Keratinocyte (primary cell): Measurements from ENCODE around the gene FAM20C. TPM values are rescaled to one million over a fixed set of nuclear protein-coding genes. Genes with fewer than 3 reads are reported as not detected.

ENCODE experiments used
- DNase-seq: peaks from one replicate; pipeline ENCODE4 v3.0.0-alpha.2; 2011; ENCODE audit warnings: low read depth, missing footprints, low spot score
- FAIRE-seq: peaks from 2 replicates; lab custom pipeline; 2011; peaks lifted over from hg19 to GRCh38; lab: Jason Lieb, UNC
- H2AFZ ChIP-seq: 2 replicates; pipeline ENCODE4 v1.6.0; 2012; ENCODE audit warnings: low read length, control low read depth, inconsistent platforms; ENCODE audit not compliant: control insufficient read depth
- H3K27ac ChIP-seq: 2 replicates; pipeline ENCODE4 v1.5.1; 2011; ENCODE audit warnings: low read length; ENCODE audit not compliant: control insufficient read depth, insufficient read depth
- H3K27me3 ChIP-seq: 3 replicates; pipeline ENCODE4 v1.6.0; 2011; ENCODE audit warnings: low read length; ENCODE audit not compliant: control insufficient read depth, insufficient read depth; ENCODE audit errors: extremely low read depth
- H3K36me3 ChIP-seq, 2 experiments: 2 replicates in 1 of 2; 3 replicates in 1 of 2; pipeline ENCODE4 v1.5.1; 2011; ENCODE audit warnings: low read length in 2 of 2, mild to moderate bottlenecking in 1 of 2; ENCODE audit not compliant: control insufficient read depth in 2 of 2, insufficient read depth in 2 of 2; ENCODE audit errors: extremely low read depth in 1 of 2
- H3K4me1 ChIP-seq: 3 replicates; pipeline ENCODE4 v1.5.1; 2011; ENCODE audit warnings: low read length; ENCODE audit not compliant: control insufficient read depth, insufficient read depth; ENCODE audit errors: extremely low read depth
- H3K4me2 ChIP-seq: 3 replicates; pipeline ENCODE4 v1.6.0; 2011; ENCODE audit warnings: low read depth, low read length; ENCODE audit not compliant: control insufficient read depth, insufficient read depth; ENCODE audit errors: extremely low read depth
- H3K4me3 ChIP-seq, 3 experiments: fragments of 200-600 bp in 1 of 3; sonication (generic) in 1 of 3; 2 replicates in 2 of 3; 3 replicates in 1 of 3; pipeline ENCODE4 v1.5.1; 2011 to 2016; ENCODE audit warnings: low read length in 3 of 3, mild to moderate bottlenecking in 3 of 3, control low read depth in 2 of 3, inconsistent platforms in 1 of 3, low read depth in 1 of 3, mixed read lengths in 1 of 3, mixed run types in 1 of 3, moderate library complexity in 1 of 3; ENCODE audit not compliant: control insufficient read depth in 2 of 3, insufficient read depth in 2 of 3; ENCODE audit errors: extremely low read depth in 1 of 3
- H3K79me2 ChIP-seq: 2 replicates; pipeline ENCODE4 v1.6.0; 2012; ENCODE audit warnings: low read length; ENCODE audit not compliant: control insufficient read depth, insufficient read depth
- H3K9ac ChIP-seq: 3 replicates; pipeline ENCODE4 v1.6.0; 2011; ENCODE audit warnings: low read length; ENCODE audit not compliant: control insufficient read depth, insufficient read depth; ENCODE audit errors: extremely low read depth
- H3K9me1 ChIP-seq: 3 replicates; pipeline ENCODE4 v1.6.0; 2011; ENCODE audit warnings: low read length; ENCODE audit not compliant: control insufficient read depth, insufficient read depth; ENCODE audit errors: extremely low read depth
- H3K9me3 ChIP-seq: 2 replicates; pipeline ENCODE4 v1.5.1; 2012; ENCODE audit warnings: low read depth, low read length; ENCODE audit not compliant: control insufficient read depth
- H4K20me1 ChIP-seq: 3 replicates; pipeline ENCODE4 v1.6.0; 2011; ENCODE audit warnings: low read length; ENCODE audit not compliant: control insufficient read depth, insufficient read depth; ENCODE audit errors: extremely low read depth
- EZH2 ChIP-seq: IDR thresholded peaks from one replicate; pipeline ENCODE4 v1.6.1; 2012; ENCODE audit warnings: inconsistent platforms, mild to moderate bottlenecking, low read length, moderate library complexity
- dilution Hi-C: fragments of 300-500 bp; cut with MboI; formaldehyde crosslinking; loops from one replicate; pipeline ENCODE4 v1.7.0; 2020; ENCODE audit warnings: low sequenced_read_pairs; ENCODE audit not compliant: extremely low pct_ligation_motif_present
- polyA plus RNA-seq, 5 experiments: library from polyadenylated mRNA; depleted of rRNA in 3 of 5; stranded (reverse) in 3 of 5; stranded (forward) in 1 of 5; unstranded in 1 of 5; fragments of >200 nt; gene quantifications; 1 replicate in 1 of 5; 2 replicates in 3 of 5; 3 replicates in 1 of 5; pipeline versions ENCODE4 v1.2.1 to v1.2.3, GENCODE V29; 2011 to 2012; ENCODE audit warnings: missing spikeins in 2 of 5, low read depth in 1 of 5, low replicate concordance in 1 of 5
- TF ChIP-seq, protein P1 (sequence below), 3 experiments: IDR thresholded peaks in 1 of 3; conservative IDR thresholded peaks in 1 of 3; optimal IDR thresholded peaks in 1 of 3; 2 replicates in 2 of 3; 3 replicates in 1 of 3; pipeline versions ENCODE3 to v1.5.1; 2011; ENCODE audit warnings: low read length in 3 of 3, mild to moderate bottlenecking in 3 of 3, moderate library complexity in 2 of 3, control low read depth in 1 of 3, inconsistent platforms in 1 of 3; ENCODE audit not compliant: insufficient read depth in 2 of 3; ENCODE audit errors: extremely low read depth in 1 of 3

FAM20C gene
- polyA plus RNA-seq, 1 donor (not counting 4 experiments of a cell fraction or from before 2014, with no cell fraction given) = 3.8 TPM

DNA sequence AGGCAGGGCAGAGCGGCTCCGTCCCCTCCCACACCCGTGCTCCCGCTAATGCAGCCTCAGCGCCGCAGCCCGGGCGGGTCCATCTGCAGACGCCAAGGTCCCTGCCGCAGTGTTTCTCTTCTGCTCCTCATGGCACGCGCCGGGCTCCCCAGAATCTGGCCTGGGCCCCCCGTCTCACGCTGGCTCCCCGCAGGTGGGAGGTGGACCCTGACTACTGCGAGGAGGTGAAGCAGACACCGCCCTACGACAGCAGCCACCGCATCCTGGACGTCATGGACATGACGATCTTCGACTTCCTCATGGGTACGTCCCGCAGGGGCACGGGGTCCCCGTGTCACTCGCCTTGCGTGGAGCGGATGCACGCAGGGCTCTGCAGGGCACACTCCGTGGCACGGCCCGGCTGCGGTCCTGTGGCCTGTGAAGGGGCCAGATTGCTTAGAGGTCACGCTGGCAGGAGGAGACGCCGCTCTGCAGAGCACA is 64.1 kb downstream of the FAM20C start:
- Histone ChIP-seq H3K9me3 (peaks cover 2% of the 10 kb centered on the region), H4K20me1 (no peaks in the 10 kb centered on the region), H3K9me1 (no peaks in the 10 kb centered on the region), H3K4me1 (no peaks in the 10 kb centered on the region), H3K27me3 (no peaks in the 10 kb centered on the region), H3K79me2 (no peaks in the 10 kb centered on the region), H3K27ac (no peak overlapping the region), H3K36me3 (peaks cover 0 to 6% of the 10 kb centered on the region in 2 experiments), H3K9ac (no peak overlapping the region), H3K4me3 (no peak overlapping the region), H3K4me2 (no peak overlapping the region), H2AFZ (no peak overlapping the region)
- DNase-seq (no peak), FAIRE-seq (no peak)
- TF ChIP-seq, protein P1, sequence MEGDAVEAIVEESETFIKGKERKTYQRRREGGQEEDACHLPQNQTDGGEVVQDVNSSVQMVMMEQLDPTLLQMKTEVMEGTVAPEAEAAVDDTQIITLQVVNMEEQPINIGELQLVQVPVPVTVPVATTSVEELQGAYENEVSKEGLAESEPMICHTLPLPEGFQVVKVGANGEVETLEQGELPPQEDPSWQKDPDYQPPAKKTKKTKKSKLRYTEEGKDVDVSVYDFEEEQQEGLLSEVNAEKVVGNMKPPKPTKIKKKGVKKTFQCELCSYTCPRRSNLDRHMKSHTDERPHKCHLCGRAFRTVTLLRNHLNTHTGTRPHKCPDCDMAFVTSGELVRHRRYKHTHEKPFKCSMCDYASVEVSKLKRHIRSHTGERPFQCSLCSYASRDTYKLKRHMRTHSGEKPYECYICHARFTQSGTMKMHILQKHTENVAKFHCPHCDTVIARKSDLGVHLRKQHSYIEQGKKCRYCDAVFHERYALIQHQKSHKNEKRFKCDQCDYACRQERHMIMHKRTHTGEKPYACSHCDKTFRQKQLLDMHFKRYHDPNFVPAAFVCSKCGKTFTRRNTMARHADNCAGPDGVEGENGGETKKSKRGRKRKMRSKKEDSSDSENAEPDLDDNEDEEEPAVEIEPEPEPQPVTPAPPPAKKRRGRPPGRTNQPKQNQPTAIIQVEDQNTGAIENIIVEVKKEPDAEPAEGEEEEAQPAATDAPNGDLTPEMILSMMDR (optimal IDR thresholded peaks at IDR 0.05 in 1 of 3, IDR thresholded peaks at IDR 0.05 in 1 of 3, conservative IDR thresholded peaks at IDR 0.05 in 1 of 3; ENCODE audit: extremely low read depth in 1 of 3, insufficient read depth in 2 of 3, low read length in 3 of 3) = no peak
- no peak for TF ChIP-seq EZH2
- dilution Hi-C loops = no loop called here

DNA sequence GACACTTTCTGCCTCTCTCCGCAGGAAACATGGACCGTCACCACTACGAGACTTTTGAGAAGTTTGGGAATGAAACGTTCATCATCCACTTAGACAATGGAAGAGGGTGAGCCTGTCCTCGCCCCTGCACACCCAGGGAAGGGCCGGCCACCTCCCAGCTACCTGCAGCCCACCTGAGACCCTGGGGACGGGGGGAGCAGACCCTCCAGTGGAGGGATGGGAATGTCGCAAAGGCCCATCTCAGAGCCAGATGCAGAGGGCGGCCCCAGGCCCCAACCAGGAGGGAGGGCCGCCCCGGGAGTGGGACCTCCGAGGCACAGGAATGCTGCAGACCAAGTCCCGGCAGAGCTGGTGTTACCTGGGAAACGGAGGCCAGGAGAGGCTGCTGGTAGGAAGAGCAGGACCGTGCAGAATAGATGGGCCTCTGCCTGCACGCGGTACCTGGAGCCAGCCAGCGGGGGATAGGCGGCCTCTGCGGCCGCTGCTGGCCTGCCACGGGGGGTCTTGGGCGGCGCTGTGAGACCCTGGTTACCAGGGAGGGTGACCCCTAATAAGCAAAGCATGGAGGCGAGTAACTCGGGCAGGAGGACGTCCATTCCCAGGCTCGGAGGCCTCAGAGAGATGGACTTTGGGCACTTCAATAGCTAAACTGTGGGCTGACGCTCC is 64.7 kb downstream of the FAM20C start:
- Histone ChIP-seq H3K4me3 (no peak overlapping the region), H3K27me3 (no peaks in the 10 kb centered on the region), H3K79me2 (no peaks in the 10 kb centered on the region), H3K27ac (no peak overlapping the region), H3K9me1 (no peaks in the 10 kb centered on the region), H3K4me2 (no peak overlapping the region), H3K36me3 (peaks cover 0 to 5% of the 10 kb centered on the region in 2 experiments), H3K4me1 (no peaks in the 10 kb centered on the region), H3K9ac (no peak overlapping the region), H3K9me3 (peaks cover 8% of the 10 kb centered on the region), H2AFZ (no peak overlapping the region), H4K20me1 (no peaks in the 10 kb centered on the region)
- dilution Hi-C loops = no loop called here
- TF ChIP-seq EZH2 = no peak
- TF ChIP-seq, protein P1 (optimal IDR thresholded peaks at IDR 0.05 in 1 of 3, IDR thresholded peaks at IDR 0.05 in 1 of 3, conservative IDR thresholded peaks at IDR 0.05 in 1 of 3; ENCODE audit: extremely low read depth in 1 of 3, insufficient read depth in 2 of 3, low read length in 3 of 3) = no peak
- DNase-seq = no peak
- FAIRE-seq = no peak
